AG10803 (cell line): ENCODE data around the gene NEK8.

ENCODE experiments used
- DNase-seq: peaks from one replicate; pipeline ENCODE4 v3.0.0; 2010; ENCODE audit warnings: low read depth
- H3K4me3 ChIP-seq: 2 replicates; pipeline ENCODE4 v1.5.1; 2011; ENCODE audit warnings: mild to moderate bottlenecking, low read length, control low read depth
- TF ChIP-seq, protein P1 (sequence below): conservative IDR thresholded peaks from 2 replicates; pipeline ENCODE4 v1.5.1; 2011; ENCODE audit warnings: mild to moderate bottlenecking, low read length, control low read depth, inconsistent platforms

The NEK8 gene

DNA sequence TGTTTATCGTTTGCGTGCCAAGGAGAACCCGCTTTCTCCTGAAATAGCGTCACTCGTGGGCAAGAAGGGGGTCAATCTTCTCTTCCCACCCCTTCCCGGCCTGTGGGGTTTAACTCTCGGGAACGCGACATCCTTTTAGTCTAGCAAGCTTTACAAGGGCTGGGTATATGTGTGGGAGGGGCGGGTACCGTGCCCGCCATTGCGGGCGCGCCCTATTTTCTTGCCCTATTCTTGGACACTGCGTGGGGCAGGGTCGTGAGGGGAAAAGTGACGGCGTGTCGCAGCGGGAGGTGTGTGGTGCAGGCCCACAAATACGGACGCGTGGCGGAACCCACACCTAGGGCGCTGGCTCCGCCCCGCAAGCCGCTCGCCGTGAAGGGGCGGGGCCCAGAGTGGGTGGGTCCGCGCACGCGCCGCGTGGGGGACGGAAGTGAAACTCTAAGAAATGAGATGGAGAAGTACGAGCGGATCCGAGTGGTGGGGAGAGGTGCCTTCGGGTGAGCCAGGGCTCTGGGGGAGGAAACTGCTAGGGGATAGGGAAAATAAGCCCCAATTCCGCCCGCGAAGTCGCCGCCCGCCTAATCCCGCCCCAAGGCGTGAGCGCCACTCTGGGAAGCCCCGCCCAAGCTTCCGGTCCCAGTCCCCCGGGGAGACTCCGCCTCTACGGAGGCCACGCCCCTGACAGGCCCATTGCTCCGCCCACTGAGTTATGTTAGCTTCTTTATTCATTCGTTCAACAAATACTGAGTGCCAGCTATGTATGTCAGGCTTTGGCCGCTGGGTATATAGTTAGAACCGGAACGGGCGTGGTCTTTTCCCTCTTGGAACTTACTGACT, at the start of gene NEK8:
Gene NEK8, plus strand, starts transcription at position 425 of the 837 bp plus-strand sequence. Its CDS starts 26 bp downstream, at position 451.
- H3K4me3 ChIP-seq = peak within 1 kb of the TSS; percentile 90
- TF ChIP-seq, protein P1, sequence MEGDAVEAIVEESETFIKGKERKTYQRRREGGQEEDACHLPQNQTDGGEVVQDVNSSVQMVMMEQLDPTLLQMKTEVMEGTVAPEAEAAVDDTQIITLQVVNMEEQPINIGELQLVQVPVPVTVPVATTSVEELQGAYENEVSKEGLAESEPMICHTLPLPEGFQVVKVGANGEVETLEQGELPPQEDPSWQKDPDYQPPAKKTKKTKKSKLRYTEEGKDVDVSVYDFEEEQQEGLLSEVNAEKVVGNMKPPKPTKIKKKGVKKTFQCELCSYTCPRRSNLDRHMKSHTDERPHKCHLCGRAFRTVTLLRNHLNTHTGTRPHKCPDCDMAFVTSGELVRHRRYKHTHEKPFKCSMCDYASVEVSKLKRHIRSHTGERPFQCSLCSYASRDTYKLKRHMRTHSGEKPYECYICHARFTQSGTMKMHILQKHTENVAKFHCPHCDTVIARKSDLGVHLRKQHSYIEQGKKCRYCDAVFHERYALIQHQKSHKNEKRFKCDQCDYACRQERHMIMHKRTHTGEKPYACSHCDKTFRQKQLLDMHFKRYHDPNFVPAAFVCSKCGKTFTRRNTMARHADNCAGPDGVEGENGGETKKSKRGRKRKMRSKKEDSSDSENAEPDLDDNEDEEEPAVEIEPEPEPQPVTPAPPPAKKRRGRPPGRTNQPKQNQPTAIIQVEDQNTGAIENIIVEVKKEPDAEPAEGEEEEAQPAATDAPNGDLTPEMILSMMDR = no peak
- DNase-seq = peak; percentile 86

DNA sequence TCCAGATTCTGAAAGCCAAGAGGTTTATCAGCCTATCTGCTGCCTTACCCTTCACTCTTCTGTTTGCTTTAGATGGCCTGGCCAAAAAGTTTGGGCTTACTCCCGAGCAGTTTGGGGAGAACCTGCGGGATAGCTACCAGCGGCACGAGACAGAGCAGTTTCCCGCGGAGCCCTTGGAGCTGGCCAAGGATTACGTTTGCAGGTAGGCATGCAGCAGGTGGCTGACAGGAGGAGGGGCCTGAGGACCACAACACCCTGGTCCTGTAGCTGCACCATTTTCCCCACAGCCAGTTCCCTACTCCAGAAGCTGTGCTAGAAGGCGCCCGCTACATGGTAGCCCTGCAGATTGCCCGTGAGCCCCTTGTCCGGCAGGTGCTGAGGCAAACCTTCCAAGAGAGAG, 45.9 kb upstream of the NEK8 start:
- no peak for DNase-seq
- TF ChIP-seq, protein P1 = no peak
- no peak overlapping the region for H3K4me3 ChIP-seq

DNA sequence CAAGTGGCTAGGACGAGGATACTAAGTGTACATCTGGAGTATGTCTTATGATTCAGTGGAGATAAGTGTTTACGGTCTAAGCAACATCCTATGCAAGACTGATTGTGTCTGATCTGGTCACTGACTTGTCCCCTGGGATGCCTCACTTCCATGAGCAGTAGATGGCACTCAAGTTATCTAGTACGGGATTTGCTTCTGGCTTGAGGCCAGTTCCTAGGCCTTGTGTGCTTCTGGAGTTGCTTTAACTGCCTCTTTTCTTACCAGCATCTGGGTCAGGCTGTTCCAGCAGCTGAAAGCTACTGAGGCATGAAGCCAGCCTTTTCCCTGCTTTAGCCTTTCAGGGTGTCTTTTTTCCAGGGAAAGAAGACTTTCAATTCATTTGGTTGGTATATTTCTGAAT, 43.6 kb upstream of the NEK8 start:
- DNase-seq = peak; percentile 55
- TF ChIP-seq, protein P1 = 0 out of 2 replicates have a peak, but pooled peaks have one; percentile 6
- no peak overlapping the region for H3K4me3 ChIP-seq

DNA sequence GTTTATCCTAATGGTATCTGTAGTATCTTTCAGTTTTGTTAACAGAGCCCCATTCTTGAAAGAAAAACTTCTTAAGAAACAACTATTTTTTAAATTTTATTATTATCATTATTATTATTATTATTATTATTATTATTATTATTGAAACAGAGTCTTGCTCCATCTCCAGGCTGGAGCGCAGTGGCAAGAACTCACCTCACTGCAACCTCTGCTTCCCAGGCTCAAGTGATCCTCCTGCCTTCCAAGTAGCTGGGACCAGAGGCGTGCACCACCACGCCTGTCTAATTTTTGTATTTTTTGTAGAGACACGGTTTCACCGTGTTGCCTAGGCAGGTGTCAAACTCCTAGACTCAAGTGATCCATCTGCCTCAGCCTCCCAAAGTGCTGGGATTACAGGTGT, 43.2 kb upstream of the NEK8 start:
- no peak overlapping the region for H3K4me3 ChIP-seq
- TF ChIP-seq, protein P1 = no peak
- no peak for DNase-seq

DNA sequence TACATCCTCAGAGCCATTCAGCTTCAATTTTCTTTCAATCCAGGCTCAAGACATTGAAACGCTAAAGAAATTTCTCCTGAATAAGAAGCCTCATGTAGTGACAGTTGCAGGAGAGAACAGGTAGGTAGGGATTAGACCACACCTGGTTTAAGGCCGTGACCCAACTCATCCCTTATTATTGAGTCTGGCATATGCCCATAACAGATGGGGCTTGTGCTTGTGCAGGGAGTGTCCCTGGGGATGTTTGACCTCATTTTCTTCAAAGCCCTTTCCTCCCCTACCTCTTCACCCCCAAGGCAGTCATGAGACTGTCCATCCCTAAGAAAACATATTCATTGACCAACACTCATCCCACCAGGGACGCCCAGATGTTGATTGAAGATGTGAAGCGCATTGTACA, 42.3 kb upstream of the NEK8 start:
- TF ChIP-seq, protein P1 = no peak
- no peak overlapping the region for H3K4me3 ChIP-seq

DNA sequence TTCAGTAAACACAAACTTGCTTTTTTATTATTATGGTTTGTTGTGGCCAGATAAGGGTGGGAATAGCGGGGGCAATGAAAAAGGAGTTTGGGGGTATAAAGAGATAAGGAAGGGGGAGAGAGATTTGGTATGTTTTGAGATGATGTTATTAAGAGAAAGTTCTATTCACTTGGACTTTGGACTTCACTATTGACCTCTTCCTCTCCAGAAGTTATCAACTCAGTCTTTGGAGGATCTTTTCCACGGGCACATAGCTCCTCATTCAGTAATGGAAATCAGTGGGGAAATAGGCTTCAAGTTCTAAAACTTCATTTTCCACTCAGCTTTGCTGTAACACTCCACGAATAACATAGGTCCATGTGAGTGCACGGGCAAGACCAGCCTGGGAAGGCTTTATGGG, 40.1 kb upstream of the NEK8 start:
- H3K4me3 ChIP-seq = no peak overlapping the region
- no peak for DNase-seq
- TF ChIP-seq, protein P1 = no peak

More for the DNA sequence above, 42.3 kb upstream of the NEK8 start:
- no peak for DNase-seq

DNA sequence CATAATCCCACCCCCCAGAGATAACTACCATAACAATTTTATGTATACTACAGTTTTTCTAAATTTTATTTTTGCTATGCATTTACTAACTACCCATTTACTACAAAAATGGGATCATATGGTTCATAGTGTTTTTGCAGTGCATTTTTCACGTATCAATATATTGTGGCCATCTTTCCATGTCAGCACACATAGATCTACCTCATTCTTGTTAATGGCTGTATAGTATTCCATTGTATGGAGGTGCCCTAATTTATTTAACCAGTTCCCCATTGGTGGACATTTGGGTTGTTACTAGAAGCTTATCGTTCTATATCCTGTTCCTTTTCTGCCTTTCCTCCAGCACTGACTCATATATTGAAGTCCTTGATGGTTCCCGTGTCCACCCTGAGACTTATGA, 39.6 kb upstream of the NEK8 start:
- DNase-seq = no peak
- TF ChIP-seq, protein P1 = no peak
- no peak overlapping the region for H3K4me3 ChIP-seq
